PC-9 (cell line): ENCODE results near the gene TXNDC16. TPM values are rescaled to one million over a fixed set of nuclear protein-coding genes. Genes with fewer than 3 reads are reported as not detected.
A peak's percentile ranks its signal among the peaks of the same experiment; 100 is the strongest.

Source experiments
- BruUV-seq: library from RNA; stranded (reverse); fragments of 400-500 nt; replicated peaks from 2 replicates; lab custom pipeline; 2021; lab: Mats Ljungman, UMichigan
- CTCF ChIA-PET: fragments of 300-600 bp; sonication (Branson Sonifier 250); formaldehyde crosslinking; loops from one replicate; lab custom pipeline; 2022; ENCODE audit warnings: antibody characterized with exemption; lab: Charles Lee
- POLR2A ChIA-PET: fragments of 300-600 bp; sonication (Branson Sonifier 250); formaldehyde crosslinking; loops from one replicate; lab custom pipeline; 2022; ENCODE audit warnings: antibody characterized with exemption; ENCODE audit not compliant: unreplicated experiment; lab: Charles Lee
- DNase-seq, 2 experiments: peaks; one replicate each; pipeline versions ENCODE4 v3.0.0 to v3.0.0-alpha.2; 2015 to 2022; ENCODE audit warnings: mixed read lengths in 1 of 2
- H2AFZ ChIP-seq: fragments of 200-600 bp; sonication (generic); 2 replicates; pipeline ENCODE4 v1.8.1; 2017; ENCODE audit warnings: antibody characterized with exemption
- H3F3A ChIP-seq: fragments of 200-600 bp; sonication (generic); 2 replicates; pipeline ENCODE4 v1.8.1; 2017; ENCODE audit warnings: antibody characterized with exemption, mild to moderate bottlenecking, low read depth; ENCODE audit not compliant: insufficient read depth
- H3K27ac ChIP-seq: fragments of 200-600 bp; sonication (generic); 2 replicates; pipeline ENCODE4 v1.6.1; 2016; ENCODE audit warnings: mixed run types
- H3K27me3 ChIP-seq: fragments of 200-600 bp; sonication (generic); 2 replicates; pipeline ENCODE4 v1.6.1; 2016; ENCODE audit warnings: low read depth, mixed run types; ENCODE audit not compliant: insufficient read depth
- H3K36me3 ChIP-seq: fragments of 200-600 bp; sonication (generic); 2 replicates; pipeline ENCODE4 v1.6.1; 2016; ENCODE audit warnings: low read depth, mixed run types
- H3K4me1 ChIP-seq: fragments of 200-600 bp; sonication (generic); replicated peaks from 2 replicates; pipeline ENCODE4 v1.6.1; 2016; ENCODE audit warnings: mixed run types; ENCODE audit not compliant: insufficient read depth
- H3K4me2 ChIP-seq: fragments of 200-600 bp; sonication (generic); 2 replicates; pipeline ENCODE4 v1.6.1; 2017; ENCODE audit warnings: mixed run types
- H3K4me3 ChIP-seq: fragments of 200-600 bp; sonication (generic); 2 replicates; pipeline ENCODE4 v1.6.1; 2016; ENCODE audit warnings: mixed run types
- H3K79me2 ChIP-seq: fragments of 200-600 bp; sonication (generic); 2 replicates; pipeline ENCODE4 v1.6.1; 2017; ENCODE audit warnings: low read depth, mixed run types
- H3K9me2 ChIP-seq: fragments of 200-600 bp; sonication (generic); 2 replicates; pipeline ENCODE4 v1.8.1; 2017; ENCODE audit warnings: mild to moderate bottlenecking; ENCODE audit not compliant: insufficient read depth
- H3K9me3 ChIP-seq: fragments of 200-600 bp; sonication (generic); 2 replicates; pipeline ENCODE4 v1.8.1; 2016; ENCODE audit warnings: low read depth; ENCODE audit not compliant: insufficient read depth
- H4K20me1 ChIP-seq: fragments of 200-600 bp; sonication (generic); 2 replicates; pipeline ENCODE4 v1.8.1; 2017; ENCODE audit not compliant: insufficient read depth
- EZH2 ChIP-seq: fragments of 200-600 bp; sonication (generic); IDR thresholded peaks from 2 replicates; pipeline ENCODE4 v1.8.0; 2017; ENCODE audit warnings: antibody characterized with exemption, low read depth
- intact Hi-C: fragments of 100-400 bp; cut with micrococcal nuclease; formaldehyde crosslinking; loops from one replicate; pipeline ENCODE4 v1.10.0; 2022; ENCODE audit not compliant: unreplicated experiment
- total RNA-seq: library from RNA; stranded (reverse); gene quantifications from 2 replicates; pipeline ENCODE4 v1.2.3, GENCODE V29; 2021
- TF ChIP-seq, protein P1 (sequence below): fragments of 200-600 bp; sonication (generic); conservative IDR thresholded peaks from 2 replicates; pipeline ENCODE4 v1.6.1; 2017; ENCODE audit warnings: mixed run types, antibody characterized with exemption, mild to moderate bottlenecking, moderate library complexity

The TXNDC16 gene
- total RNA-seq, 1 experiment from 2014 or later = 5.7 TPM

DNA sequence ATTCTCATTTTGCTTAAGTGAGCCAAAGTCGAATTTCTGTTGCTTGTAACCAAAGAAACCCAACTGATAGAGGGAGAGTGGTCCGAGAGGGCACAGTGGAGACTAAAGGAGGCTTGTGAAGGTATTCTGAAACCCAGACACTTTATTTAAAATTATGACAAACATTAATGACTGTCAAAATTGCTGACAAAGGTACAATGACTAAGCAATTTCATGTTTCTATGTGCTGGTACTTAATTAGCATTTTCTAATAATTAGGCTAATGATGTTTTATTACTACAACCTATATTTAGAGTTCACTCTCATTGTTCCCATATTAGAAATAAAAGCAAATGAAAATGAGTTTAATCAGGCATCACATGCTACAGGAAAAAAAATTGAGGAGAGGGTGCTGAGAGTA is 121.8 kb downstream of the TXNDC16 start:
- Histone ChIP-seq H3K9me3 (0 out of 2 replicates have a peak, but pooled peaks cover 3% of the 10 kb centered on the region), H3F3A (no peaks in the 10 kb centered on the region), H3K36me3 (no peaks in the 10 kb centered on the region), H3K4me2 (no peak overlapping the region), H3K27me3 (no peaks in the 10 kb centered on the region), H3K4me1 (peaks cover 10% of the 10 kb centered on the region), H3K27ac (no peak overlapping the region), H2AFZ (no peak overlapping the region), H3K79me2 (no peaks in the 10 kb centered on the region), H3K9me2 (0 out of 2 replicates have a peak, but pooled peaks cover 7% of the 10 kb centered on the region), H4K20me1 (no peaks in the 10 kb centered on the region), H3K4me3 (no peak overlapping the region)
- TF ChIP-seq, protein P1, sequence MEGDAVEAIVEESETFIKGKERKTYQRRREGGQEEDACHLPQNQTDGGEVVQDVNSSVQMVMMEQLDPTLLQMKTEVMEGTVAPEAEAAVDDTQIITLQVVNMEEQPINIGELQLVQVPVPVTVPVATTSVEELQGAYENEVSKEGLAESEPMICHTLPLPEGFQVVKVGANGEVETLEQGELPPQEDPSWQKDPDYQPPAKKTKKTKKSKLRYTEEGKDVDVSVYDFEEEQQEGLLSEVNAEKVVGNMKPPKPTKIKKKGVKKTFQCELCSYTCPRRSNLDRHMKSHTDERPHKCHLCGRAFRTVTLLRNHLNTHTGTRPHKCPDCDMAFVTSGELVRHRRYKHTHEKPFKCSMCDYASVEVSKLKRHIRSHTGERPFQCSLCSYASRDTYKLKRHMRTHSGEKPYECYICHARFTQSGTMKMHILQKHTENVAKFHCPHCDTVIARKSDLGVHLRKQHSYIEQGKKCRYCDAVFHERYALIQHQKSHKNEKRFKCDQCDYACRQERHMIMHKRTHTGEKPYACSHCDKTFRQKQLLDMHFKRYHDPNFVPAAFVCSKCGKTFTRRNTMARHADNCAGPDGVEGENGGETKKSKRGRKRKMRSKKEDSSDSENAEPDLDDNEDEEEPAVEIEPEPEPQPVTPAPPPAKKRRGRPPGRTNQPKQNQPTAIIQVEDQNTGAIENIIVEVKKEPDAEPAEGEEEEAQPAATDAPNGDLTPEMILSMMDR = no peak
- TF ChIP-seq EZH2 = no peak
- DNase-seq = no peak
- no TSS peak for BruUV-seq
- intact Hi-C loops = no loop called here
- POLR2A ChIA-PET = no interaction called here
- CTCF ChIA-PET = no interaction called here

DNA sequence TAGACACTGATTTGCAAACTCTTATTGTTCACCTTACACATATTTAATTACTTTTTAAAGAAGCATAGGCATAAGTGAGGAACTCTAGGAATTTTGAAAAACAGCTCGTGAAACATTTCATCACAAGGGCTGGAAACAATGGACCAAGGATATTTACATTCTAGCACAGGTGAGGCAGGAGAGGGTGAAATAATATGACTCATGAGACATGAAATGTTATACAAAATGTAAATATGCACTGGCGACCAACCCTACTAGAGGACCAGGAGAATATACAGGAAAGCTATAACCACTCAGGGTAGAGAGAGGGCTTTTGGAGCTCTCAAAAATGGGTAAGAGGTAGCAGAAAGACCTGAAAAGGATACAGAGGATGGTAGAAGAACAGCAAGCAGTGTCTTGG is 122.9 kb downstream of the TXNDC16 start:
- Histone ChIP-seq H3K4me2 (peak overlapping the region; percentile 2; the same call in 1 of the 2 replicates), H4K20me1 (no peaks in the 10 kb centered on the region), H3K9me3 (0 out of 2 replicates have a peak, but pooled peaks cover 3% of the 10 kb centered on the region), H3K4me1 (peaks cover 10% of the 10 kb centered on the region), H3K27ac (no peak overlapping the region), H3K9me2 (0 out of 2 replicates have a peak, but pooled peaks cover 7% of the 10 kb centered on the region), H3K36me3 (no peaks in the 10 kb centered on the region), H3F3A (no peaks in the 10 kb centered on the region), H3K4me3 (no peak overlapping the region), H3K27me3 (no peaks in the 10 kb centered on the region), H3K79me2 (no peaks in the 10 kb centered on the region), H2AFZ (no peak overlapping the region)
- TF ChIP-seq EZH2 = no peak
- TF ChIP-seq, protein P1 = no peak
- POLR2A ChIA-PET = no interaction called here
- DNase-seq = peak in 1 of 2 experiments; percentile 49
- CTCF ChIA-PET = no interaction called here
- no TSS peak for BruUV-seq
- intact Hi-C loops = no loop called here

DNA sequence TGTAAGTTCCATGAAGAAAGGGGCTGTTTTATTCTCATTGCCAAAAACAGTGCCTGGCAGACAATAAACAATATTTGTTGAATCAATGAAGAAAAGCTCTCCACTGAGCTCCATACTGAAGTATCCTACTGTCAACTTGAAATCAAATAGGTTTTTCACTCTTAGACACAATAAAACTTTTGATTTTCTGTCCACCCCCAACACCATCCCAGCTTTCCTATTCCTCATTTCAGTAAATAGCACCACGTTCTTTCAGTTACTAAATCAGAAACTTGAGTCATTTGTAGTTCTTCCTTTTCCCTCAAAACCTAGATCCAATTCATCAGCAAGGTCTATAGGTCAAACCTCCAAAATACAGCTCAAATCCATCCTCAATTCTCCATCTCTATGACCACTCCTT is 124.8 kb downstream of the TXNDC16 start:
- ChIA-PET CTCF (no interaction called here), POLR2A (no interaction called here)
- H3K9me3 ChIP-seq = 0 out of 2 replicates have a peak, but pooled peaks cover 3% of the 10 kb centered on the region
- no peak overlapping the region for H2AFZ ChIP-seq
- no peaks in the 10 kb centered on the region for H3K36me3 ChIP-seq
- no peaks in the 10 kb centered on the region for H4K20me1 ChIP-seq
- H3K4me3 ChIP-seq = no peak overlapping the region
- 0 out of 2 replicates have a peak, but pooled peaks cover 7% of the 10 kb centered on the region for H3K9me2 ChIP-seq
- no peaks in the 10 kb centered on the region for H3K79me2 ChIP-seq
- peaks cover 10% of the 10 kb centered on the region for H3K4me1 ChIP-seq
- H3K27me3 ChIP-seq = no peaks in the 10 kb centered on the region
- TF ChIP-seq EZH2 = no peak
- TF ChIP-seq, protein P1 = no peak
- H3F3A ChIP-seq = no peaks in the 10 kb centered on the region
- no peak overlapping the region for H3K27ac ChIP-seq
- intact Hi-C loops = no loop called here
- no peak overlapping the region for H3K4me2 ChIP-seq
- no peak for DNase-seq
- no TSS peak for BruUV-seq
